IPS-18a (cell line): Measurements from ENCODE around the gene NOPCHAP1.

Experiments used
- H3K27ac ChIP-seq: one replicate; pipeline ENCODE4 v1.5.1; 2013; ENCODE audit warnings: low read length
- H3K27me3 ChIP-seq: one replicate; pipeline ENCODE4 v1.6.1; 2013; ENCODE audit warnings: mild to moderate bottlenecking, low read length; ENCODE audit not compliant: control insufficient read depth, insufficient read depth
- H3K36me3 ChIP-seq: one replicate; pipeline ENCODE4 v1.6.1; 2013; ENCODE audit warnings: low read depth, low read length; ENCODE audit not compliant: control insufficient read depth
- H3K4me1 ChIP-seq: one replicate; pipeline ENCODE4 v1.6.1; 2013; ENCODE audit warnings: low read depth, low read length; ENCODE audit not compliant: control insufficient read depth
- H3K4me3 ChIP-seq: one replicate; pipeline ENCODE4 v1.5.1; 2013; ENCODE audit warnings: low read length
- H3K9ac ChIP-seq: one replicate; pipeline ENCODE4 v1.6.1; 2013; ENCODE audit warnings: mild to moderate bottlenecking, low read length, moderate library complexity
- H3K9me3 ChIP-seq: one replicate; pipeline ENCODE4 v1.6.1; 2013; ENCODE audit warnings: low read depth, low read length; ENCODE audit not compliant: control insufficient read depth

Gene NOPCHAP1

GRCh38 chr12:104997541-104997940, 11.4 kb downstream of the NOPCHAP1 start:
- no peaks in the 10 kb centered on the region for H3K9me3 ChIP-seq
- H3K4me3 ChIP-seq, result no peak overlapping the region
- H3K9ac ChIP-seq, result no peak overlapping the region
- no peaks in the 10 kb centered on the region for H3K4me1 ChIP-seq
- H3K27me3 ChIP-seq, result no peaks in the 10 kb centered on the region
- H3K27ac ChIP-seq, result no peak overlapping the region
- peaks cover 70% of the 10 kb centered on the region for H3K36me3 ChIP-seq

DNA sequence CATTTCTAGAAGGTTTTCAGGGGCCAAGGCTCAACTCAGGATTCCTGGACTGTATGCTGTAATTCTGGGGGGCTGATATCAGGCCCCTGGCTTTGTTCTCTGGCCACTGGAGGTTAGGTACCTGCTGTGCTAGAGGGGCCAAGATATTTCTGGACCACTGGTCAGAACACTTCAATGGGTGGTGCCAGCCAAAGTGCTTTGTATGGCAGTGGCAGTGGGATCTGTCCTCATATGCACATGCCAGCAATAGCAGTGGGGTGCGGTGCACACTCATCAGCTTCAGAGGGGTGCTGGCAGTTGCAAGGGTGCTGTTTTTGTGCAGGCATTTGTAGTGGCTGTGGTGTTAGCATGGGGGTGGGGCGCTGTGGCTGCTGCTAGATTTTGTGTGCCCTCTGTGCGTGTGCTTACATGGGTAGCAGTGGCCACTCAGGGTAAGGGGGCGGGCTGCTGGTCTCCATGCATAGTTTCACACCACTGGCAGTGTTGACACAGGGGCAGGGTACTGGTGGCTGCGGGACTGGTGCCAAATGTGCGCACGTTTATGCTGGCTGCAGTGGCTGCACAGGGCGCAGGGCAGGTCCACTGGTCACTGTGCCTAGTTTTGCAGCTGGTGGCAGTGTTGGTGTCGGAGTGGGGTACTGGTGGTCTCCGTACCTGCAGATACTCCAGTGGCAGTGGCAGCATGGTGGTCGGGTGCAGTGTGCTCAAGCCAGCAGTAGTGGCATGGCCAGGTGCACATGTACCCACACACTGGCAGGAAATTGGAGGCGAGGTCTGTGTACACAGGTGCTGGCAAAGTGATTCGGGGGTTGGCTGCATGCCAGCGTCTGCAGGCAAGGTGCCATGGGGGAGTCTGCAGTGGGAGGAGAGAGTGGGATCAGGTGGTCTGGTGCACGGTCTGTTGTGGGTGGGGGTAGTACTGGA, 12.6 kb downstream of the NOPCHAP1 start:
- Histone ChIP-seq H3K36me3 (peaks cover 70% of the 10 kb centered on the region), H3K4me1 (no peaks in the 10 kb centered on the region), H3K27ac (no peak overlapping the region), H3K9ac (no peak overlapping the region), H3K27me3 (no peaks in the 10 kb centered on the region), H3K4me3 (no peak overlapping the region), H3K9me3 (no peaks in the 10 kb centered on the region)

DNA sequence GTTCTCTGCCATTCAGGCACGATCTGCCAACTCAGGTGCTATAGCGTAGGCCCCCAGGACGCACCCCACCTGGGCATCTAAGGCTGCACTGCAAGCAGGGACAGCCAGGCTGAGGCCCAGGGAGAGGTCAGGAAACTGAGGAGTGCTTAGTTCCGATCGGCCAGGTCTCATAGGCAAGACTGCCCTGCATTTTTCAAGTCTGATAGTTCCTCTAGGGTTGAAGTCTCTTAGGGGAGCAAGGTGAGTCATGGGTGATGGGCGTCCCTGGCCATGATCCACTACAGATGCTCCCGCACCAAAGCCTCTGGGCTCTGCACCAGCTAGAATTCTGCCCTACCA, 13.2 kb downstream of the NOPCHAP1 start:
- Histone ChIP-seq H3K9me3 (no peaks in the 10 kb centered on the region), H3K4me1 (no peaks in the 10 kb centered on the region), H3K4me3 (no peak overlapping the region), H3K36me3 (peaks cover 66% of the 10 kb centered on the region), H3K27ac (no peak overlapping the region), H3K27me3 (no peaks in the 10 kb centered on the region), H3K9ac (no peak overlapping the region)

DNA sequence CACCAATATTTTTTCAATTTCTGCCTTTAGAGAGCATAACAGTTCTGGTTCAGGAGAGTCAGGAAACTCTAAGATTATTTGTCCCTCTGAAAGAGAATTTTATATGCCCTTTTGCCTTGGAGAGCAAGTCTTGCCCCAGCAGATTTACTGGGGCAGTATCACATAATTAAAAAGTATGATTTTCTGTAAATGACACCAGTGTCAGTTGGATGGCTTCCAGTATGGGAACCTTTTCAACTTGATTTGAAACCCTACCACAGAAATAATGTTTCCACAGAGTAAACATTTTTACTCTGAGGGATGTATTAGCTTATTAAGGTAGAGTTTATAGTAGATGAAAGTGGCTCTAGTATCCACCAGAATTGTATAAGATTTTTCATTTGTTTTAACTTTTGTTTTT, 15.4 kb downstream of the NOPCHAP1 start:
- Histone ChIP-seq H3K36me3 (peaks cover 61% of the 10 kb centered on the region), H3K9ac (no peak overlapping the region), H3K9me3 (no peaks in the 10 kb centered on the region), H3K4me1 (no peaks in the 10 kb centered on the region), H3K4me3 (no peak overlapping the region), H3K27me3 (no peaks in the 10 kb centered on the region), H3K27ac (no peak overlapping the region)

GRCh38 chr12:105013892-105014291, 27.8 kb downstream of the NOPCHAP1 start:
- Histone ChIP-seq H3K4me1 (no peaks in the 10 kb centered on the region), H3K36me3 (peaks cover 20% of the 10 kb centered on the region), H3K9ac (no peak overlapping the region), H3K9me3 (no peaks in the 10 kb centered on the region), H3K27me3 (no peaks in the 10 kb centered on the region), H3K4me3 (no peak overlapping the region), H3K27ac (no peak overlapping the region)

GRCh38 chr12:105014603-105015002, 28.5 kb downstream of the NOPCHAP1 start:
- H3K9ac ChIP-seq, result no peak overlapping the region
- peaks cover 20% of the 10 kb centered on the region for H3K36me3 ChIP-seq
- H3K4me1 ChIP-seq, result no peaks in the 10 kb centered on the region
- no peak overlapping the region for H3K27ac ChIP-seq
- no peak overlapping the region for H3K4me3 ChIP-seq
- no peaks in the 10 kb centered on the region for H3K27me3 ChIP-seq
- no peaks in the 10 kb centered on the region for H3K9me3 ChIP-seq

DNA sequence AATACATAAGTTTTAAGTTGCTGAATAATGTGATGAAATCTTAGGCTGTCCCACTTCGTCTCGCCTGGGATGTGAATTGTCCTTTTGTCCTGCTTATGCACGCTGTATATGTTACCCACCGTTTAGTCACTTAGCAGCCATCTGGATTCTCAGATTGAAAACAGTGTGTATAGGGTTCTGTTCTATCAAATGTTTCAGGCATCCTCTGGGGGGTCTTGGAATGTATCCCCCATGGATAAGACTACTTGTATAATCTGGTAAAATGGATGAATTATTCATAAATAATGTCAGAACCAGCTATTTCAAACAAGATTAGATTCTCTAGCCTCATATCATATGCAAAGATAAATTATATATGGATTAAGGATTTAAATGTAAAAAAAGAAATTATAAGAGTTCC, 29.4 kb downstream of the NOPCHAP1 start:
- no peaks in the 10 kb centered on the region for H3K9me3 ChIP-seq
- no peak overlapping the region for H3K27ac ChIP-seq
- peaks cover 20% of the 10 kb centered on the region for H3K36me3 ChIP-seq
- no peaks in the 10 kb centered on the region for H3K27me3 ChIP-seq
- H3K9ac ChIP-seq, result no peak overlapping the region
- no peaks in the 10 kb centered on the region for H3K4me1 ChIP-seq
- no peak overlapping the region for H3K4me3 ChIP-seq

- H3K27me3 ChIP-seq, result no peaks in the 10 kb centered on the region
- H3K27ac ChIP-seq, result no peak overlapping the region
- H3K36me3 ChIP-seq, result peaks cover 20% of the 10 kb centered on the region
- no peak overlapping the region for H3K4me3 ChIP-seq
- H3K4me1 ChIP-seq, result no peaks in the 10 kb centered on the region
- H3K9me3 ChIP-seq, result no peaks in the 10 kb centered on the region
- H3K9ac ChIP-seq, result no peak overlapping the region
Observed at GRCh38 chr12:105018012-105018411, 31.9 kb downstream of the NOPCHAP1 start.

DNA sequence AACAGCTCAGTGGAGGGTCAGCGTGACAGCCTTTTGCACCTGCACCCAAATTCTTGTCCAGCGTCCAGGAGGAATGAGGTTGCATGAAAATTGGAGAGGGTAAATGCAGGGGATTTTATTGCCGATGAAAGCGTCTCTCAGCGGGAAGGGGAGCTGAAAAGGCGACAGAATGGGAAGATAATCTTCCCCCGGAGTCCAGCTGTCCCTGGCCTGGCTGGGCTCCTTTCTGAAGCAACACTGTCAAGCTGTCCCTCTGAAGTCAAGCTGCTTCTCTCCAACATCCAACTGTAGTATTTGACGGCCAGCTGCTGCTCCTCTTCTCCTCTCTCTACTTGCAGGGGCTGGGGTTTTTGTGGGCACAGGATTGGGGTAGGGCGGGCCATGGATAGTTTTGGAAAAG, 32.7 kb downstream of the NOPCHAP1 start:
- H3K4me3 ChIP-seq, result no peak overlapping the region
- peaks cover 17% of the 10 kb centered on the region for H3K36me3 ChIP-seq
- H3K9me3 ChIP-seq, result no peaks in the 10 kb centered on the region
- no peaks in the 10 kb centered on the region for H3K27me3 ChIP-seq
- no peak overlapping the region for H3K9ac ChIP-seq
- H3K4me1 ChIP-seq, result no peaks in the 10 kb centered on the region
- no peak overlapping the region for H3K27ac ChIP-seq

DNA sequence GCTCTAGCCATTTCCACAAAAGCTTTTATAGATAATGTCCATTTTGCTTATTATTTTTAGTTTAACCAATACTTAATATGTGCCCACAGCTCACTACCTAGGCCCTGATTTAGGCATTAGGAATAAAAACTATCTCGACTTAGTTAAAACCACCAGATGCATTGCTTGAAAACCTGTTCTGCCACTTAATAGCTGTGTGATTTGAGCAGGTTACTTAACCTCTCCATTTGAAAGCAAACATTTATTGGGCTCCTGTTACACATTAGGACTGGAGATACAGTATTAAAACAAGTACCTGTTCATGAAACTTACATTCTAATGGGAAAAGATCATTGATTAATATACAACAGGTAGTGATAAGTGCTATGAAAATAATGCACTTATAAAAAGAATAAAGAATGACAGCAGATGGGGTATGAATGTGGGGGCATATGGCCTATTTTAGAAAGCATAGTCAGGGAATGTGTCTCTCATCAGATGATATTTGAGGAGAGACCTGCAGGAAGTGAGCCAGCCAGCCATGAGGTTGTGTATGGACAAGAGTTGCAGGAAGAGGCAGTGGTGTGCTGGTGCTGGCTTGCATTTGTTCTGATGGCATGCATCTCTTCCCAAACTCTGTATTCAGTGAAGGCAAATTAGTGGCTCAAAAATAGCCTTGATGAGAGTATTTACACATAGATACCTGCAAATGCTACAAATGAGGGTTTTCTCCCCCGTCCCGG, 34.3 kb downstream of the NOPCHAP1 start:
- H3K9me3 ChIP-seq, result no peaks in the 10 kb centered on the region
- no peaks in the 10 kb centered on the region for H3K27me3 ChIP-seq
- H3K4me1 ChIP-seq, result no peaks in the 10 kb centered on the region
- peaks cover 8% of the 10 kb centered on the region for H3K36me3 ChIP-seq
- no peak overlapping the region for H3K4me3 ChIP-seq
- H3K9ac ChIP-seq, result no peak overlapping the region
- H3K27ac ChIP-seq, result no peak overlapping the region

- no peaks in the 10 kb centered on the region for H3K27me3 ChIP-seq
- no peak overlapping the region for H3K27ac ChIP-seq
- H3K36me3 ChIP-seq, result no peaks in the 10 kb centered on the region
- no peak overlapping the region for H3K4me3 ChIP-seq
- H3K9ac ChIP-seq, result no peak overlapping the region
- no peaks in the 10 kb centered on the region for H3K9me3 ChIP-seq
- H3K4me1 ChIP-seq, result no peaks in the 10 kb centered on the region
Observed at GRCh38 chr12:105024928-105025327, 38.8 kb downstream of the NOPCHAP1 start.

DNA sequence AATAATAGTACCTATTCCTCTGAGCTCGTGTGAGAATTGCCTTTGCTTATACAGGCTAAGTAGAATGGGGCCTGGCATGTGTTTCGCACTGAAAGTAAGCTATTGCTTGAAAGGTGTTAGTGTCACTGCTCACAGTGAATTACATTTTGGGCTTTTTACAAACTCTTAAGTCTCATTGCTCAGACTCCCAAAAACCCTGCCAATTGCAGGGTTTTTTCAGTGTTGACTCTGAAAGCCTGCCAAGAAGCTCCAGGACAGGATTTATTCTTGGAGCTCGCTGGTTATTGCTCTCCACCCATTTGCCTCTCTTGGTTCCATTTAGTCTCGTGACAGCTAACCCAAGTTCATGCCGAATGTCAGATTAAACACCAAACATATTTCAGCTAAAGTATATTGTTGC, 39.8 kb downstream of the NOPCHAP1 start:
- H3K27me3 ChIP-seq, result no peaks in the 10 kb centered on the region
- H3K4me1 ChIP-seq, result no peaks in the 10 kb centered on the region
- H3K9ac ChIP-seq, result no peak overlapping the region
- H3K27ac ChIP-seq, result no peak overlapping the region
- no peaks in the 10 kb centered on the region for H3K36me3 ChIP-seq
- H3K4me3 ChIP-seq, result no peak overlapping the region
- H3K9me3 ChIP-seq, result no peaks in the 10 kb centered on the region
